Activated T-helper 1 cell treated with anti-CD3 and anti-CD28 coated beads, Interleukin-2, amount 50 U/mL, for 16 hours (primary cell): ENCODE data around the gene KRT75.
"Not testable (repeated sequence)": the region's sequence is repeated elsewhere in the genome, so short reads cannot be mapped to it uniquely, and the experiment has no call there.

Source experiments
- DNase-seq, 2 donors: peaks; one replicate each; pipeline ENCODE4 v3.0.0-alpha.2; 2020; ENCODE audit warnings: low read depth in 1 of 2, low spot score in 1 of 2

The KRT75 gene

DNA sequence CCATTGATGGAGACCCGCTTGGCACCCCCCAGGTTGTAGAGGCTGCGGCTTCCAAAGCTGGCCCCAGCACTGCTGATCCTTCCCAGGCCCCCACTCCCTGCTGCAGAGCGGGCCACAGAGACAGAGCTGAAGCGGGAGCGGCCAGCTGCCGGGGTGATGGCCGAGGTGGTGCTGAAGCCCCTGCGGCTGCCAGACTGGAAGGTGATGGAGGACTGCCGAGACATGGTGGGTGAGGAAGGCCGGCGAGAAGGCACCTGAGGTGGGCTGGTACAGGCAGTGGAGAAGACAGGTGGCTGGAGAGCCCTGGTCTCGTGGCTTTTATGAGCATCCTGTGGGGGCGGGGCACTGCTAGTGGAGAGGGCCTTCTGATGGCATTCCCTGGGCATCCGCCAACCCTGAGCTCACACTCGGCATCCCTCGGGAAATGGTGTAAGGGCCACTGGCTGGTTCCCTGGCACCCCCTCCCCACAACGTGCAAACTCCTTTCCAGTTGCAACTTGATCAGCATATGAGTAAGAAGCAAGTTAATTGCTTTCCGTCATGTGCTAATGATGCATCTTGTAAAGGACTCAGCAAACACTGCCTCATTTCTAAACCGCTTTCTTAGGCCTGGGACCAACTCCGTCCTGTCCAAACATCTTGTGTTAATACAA is at the start of gene KRT75:
Gene KRT75 (minus strand): TSS at position 291 of the 653 bp plus-strand sequence. CDS start 67 bp downstream, at position 224.
- no peak for DNase-seq

DNA sequence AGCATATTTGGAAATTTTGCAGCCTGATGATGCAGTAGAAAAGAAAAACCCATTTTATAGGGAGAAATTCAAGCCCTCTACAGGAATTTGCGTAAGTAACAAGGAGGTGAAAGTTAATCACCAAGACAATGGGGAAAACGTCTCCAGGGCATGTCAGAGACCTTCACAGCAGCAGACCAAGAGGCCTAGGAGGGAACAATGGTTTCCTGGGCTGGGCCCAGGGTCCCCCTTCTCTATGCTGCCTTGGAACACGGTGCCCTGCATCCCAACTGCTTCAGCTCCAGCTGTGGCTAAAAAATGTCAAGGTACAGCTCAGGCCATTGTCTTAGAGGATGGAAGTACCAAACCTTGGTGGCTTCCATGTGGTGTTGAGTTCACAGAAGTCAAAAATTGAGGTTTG is 45.9 kb upstream of the KRT75 start:
- DNase-seq = no peak

DNA sequence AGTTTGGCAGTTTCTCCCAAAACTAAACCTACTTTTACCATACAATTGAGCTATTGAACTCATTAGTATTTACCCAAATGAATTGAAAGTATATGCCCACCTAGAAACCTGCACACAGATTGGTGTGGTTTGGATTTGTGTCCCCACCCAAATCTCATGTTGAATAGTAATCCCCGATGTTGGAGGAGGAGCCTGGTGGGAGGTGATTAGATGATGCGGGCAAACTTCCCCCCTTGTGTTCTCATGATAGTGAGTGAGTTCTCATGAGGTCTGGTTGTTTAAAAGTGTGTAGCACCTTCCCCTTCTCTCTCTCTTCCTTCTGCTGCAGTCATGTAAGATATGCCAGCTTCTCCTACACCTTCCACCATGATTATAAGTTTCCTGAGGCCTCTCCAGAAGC is 43.5 kb upstream of the KRT75 start:
- DNase-seq = no peak

DNA sequence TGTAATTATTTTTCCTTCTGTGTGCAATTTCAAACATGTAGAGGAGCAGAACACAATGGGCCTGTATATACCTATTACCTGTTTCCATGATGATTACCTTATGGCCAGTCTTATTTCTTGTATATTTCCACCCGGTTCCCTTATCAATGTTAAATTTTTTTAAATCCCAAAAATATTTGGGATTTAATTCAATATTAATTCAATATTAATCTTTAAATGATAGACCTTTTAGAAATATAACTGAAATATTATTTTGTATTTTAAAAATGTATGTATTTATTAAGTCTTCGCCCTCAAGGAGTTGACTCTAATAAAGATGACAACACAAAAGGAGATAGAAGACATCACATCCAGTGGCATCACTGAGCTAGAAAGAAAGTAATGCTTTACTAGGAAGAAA is 40.0 kb upstream of the KRT75 start:
- no peak for DNase-seq

DNA sequence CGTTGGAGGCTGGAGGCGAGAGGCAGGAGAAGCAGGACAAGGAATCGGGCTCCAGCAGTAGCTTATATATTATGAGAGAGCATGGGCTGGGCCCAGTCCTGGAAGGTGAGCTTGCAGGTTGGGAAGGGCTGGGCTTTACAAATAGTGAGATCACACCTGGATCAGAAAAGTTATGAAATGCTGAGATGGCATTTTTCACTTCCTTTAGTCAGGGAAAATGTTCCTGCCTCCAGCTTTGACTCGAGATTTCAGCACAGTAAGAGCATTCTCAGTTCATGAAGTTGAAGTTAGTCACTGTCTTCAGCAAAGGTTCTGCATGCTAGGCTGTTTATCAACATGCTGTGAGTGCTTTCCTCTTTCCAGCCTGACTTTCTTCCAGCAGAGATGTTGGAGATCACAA is 39.6 kb upstream of the KRT75 start, which contains the start of gene KRT6C:
Gene KRT6C (minus strand): TSS at position 38 of the 400 bp plus-strand sequence. CDS start 68 bp downstream, outside the sequence.
- no peak for DNase-seq

DNA sequence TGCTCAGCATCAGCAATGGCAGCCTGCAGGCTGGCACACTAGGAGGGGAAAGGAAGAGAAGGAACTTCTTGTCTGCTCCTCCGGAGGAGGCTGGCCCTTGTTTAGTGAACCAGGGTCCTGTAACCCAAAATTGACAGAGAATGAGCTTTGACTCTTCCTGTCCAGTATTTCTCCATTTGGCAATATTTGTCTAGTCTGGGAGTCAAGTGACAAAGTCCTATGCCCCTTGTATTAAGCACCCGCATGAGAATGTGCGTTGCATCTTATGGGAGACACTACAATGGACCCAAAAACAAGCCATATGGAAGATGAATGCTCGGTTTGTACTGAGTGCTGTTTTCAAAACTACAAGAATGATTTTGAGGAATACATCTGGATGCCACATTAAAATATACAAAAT is 35.7 kb upstream of the KRT75 start:
- DNase-seq = no peak

DNA sequence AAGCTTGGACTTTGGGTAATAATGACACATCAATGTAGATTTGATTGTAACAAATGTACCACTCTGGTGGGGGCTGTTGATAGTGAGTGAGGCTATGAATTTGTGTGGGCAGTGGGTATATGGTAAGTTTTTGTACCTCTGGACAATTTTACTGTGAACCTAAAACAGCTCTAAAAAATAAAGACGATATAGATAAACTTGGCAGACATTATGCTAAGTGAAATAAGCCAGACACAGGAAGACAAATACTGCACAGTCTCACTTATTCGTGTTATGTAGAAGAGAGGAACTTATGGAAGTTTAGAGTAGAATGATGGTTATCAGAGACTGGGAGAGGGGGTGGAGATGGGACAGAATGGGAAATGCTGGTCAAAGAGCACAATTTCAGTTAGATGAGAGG is 30.7 kb upstream of the KRT75 start:
- no peak for DNase-seq

DNA sequence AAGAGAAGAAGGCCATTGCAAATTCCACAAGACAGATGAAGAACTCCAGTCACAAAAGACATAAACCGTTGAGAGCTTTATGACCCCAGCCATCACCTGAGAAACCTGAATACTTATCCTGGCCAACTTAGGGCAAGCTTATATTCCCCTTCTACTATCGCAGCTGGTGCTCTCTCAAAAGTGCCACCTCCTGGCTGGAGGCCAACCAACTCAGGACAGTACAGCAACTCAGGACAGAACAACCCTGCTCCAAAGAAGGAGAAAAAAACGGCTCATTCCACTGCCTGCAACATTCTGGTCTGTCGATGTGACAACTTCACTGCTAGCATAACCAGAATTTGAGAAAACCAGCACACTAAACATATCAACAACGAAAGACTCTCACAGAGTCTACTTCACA is 27.5 kb upstream of the KRT75 start:
- DNase-seq = no peak

DNA sequence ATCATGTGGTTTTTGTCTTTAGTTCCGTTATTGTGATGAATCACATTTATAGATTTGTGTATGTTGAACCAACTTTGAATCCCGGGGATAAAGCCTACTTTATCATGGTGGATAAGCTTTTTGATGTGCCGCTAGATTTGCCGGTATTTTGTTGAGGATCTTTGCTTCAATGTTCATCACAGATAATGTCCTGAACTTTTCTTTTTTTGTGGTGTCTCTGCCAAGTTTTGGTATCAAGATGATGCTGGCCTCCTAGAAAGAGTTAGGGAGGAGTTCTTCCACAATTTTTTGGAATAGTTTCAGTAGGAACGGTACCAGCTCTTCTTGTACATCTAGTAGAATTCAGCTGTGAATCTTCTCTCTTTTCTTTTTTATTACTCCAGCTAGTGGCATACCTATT is 24.7 kb upstream of the KRT75 start:
- no peak for DNase-seq

DNA sequence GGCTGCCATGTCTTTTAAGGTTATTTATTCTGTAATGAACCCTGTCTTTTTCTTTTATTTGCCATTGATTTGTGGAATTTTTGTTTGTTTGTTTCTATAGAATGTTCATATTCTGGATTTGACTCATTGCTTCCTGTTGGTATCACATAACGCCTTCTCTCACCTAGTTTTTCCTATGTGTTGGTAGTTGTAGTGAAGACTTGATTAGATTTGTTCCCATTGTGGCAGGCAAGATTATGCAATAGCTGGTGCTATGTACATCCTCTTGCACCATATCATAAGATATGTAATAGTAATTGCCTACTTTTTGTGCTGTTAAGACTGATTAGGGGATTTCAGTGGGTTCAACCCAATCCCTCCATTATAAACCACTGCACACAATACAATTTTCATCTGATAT is 21.6 kb upstream of the KRT75 start:
- DNase-seq = no peak

DNA sequence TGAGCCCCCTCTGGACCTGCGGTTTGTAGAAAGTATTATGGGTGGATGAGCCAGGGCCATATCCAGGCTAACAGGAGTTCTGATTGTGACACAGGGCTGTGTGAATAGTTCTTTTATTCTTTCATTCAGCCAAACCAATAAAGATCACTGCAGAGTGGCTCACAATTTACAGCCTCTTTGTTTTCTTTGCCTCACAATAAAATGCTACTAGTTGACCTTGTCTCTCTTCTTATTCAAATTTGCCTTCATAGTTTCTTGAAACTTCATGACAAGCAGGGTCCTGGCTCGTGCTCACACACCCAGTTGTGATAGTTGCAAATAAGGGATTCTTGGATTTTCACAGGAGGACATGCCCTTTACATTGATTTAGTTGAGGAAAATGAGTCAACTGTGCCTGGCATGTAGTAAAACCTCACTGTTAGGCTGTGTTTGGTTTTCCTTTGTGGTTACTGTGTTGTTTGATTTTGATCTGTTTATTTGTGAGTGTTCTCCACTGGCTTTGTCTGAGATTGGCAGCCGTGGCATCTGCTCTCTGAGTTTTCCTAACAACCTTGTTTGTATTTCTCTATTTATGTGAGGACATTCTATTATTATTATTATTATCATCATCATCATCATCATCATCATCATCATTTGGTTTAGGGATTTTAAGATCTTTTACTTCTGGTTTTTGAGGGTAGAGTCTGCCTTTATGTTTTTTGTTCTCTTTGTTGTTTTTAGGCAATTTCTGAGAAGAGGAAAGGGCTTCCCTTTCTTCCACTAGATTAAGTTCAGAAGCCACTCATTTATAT is 20.4 kb upstream of the KRT75 start:
- no peak for DNase-seq

DNA sequence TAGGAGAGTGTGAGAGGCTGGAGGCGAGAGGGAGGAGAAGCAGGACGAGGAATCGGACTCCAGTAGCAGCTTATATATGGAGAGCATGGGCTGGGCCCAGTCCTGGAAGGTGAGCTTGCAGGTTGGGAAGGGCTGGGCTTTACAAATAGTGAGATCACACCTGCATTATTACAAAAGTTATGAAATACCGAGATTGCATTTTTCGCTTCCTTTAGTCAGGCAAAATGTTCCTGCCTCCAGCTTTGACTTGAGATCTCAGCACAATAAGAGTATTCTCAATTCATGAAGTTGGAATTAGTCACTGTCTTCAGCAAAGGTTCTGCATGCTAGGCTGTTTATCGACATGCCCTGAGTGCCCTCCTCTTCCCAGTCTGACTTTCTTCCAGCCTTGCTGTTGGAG is 17.9 kb upstream of the KRT75 start, which contains the start of gene KRT6B:
Gene KRT6B (minus strand): TSS at position 46 of the 400 bp plus-strand sequence. CDS start 68 bp downstream, outside the sequence.
- DNase-seq = no peak

DNA sequence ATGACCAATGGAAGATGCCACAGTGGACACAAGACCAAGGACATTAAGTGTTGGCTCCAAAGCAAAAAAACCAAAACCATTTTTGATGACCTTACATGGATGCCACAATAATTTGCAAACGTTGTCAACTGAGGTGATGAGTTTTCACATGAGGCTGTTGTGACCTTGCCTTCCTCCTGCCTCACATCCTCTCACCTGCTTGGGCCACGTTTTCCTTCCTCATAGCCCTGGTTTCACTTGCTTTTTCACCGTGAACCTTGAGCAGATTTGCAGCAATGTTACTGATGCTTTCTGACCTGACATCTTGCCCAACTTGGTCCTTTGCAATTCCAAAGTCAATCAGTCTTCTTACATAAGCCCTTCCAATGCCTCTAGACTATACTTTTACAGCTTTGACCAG is 14.1 kb upstream of the KRT75 start:
- no peak for DNase-seq

DNA sequence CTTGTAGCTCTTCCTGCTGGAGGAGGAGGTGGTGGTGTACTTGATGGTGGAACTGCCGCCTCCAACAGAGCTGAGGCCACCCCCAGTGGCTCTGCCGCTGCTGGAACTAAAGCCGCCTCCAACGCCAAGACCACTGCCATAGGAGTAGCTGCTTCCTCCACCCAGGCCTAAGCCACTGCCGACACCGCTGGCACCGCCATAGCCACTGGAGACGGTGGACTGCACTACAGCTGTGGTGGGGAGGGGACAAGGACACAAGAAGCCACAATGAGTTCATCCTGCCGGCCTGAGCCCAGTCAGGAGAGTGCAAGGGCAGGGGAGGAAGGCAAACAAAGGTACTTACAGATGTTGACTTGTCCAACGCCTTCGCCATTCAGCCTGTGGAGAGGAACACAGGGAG is 13.0 kb upstream of the KRT75 start:
- DNase-seq = not testable (repeated sequence)

DNA sequence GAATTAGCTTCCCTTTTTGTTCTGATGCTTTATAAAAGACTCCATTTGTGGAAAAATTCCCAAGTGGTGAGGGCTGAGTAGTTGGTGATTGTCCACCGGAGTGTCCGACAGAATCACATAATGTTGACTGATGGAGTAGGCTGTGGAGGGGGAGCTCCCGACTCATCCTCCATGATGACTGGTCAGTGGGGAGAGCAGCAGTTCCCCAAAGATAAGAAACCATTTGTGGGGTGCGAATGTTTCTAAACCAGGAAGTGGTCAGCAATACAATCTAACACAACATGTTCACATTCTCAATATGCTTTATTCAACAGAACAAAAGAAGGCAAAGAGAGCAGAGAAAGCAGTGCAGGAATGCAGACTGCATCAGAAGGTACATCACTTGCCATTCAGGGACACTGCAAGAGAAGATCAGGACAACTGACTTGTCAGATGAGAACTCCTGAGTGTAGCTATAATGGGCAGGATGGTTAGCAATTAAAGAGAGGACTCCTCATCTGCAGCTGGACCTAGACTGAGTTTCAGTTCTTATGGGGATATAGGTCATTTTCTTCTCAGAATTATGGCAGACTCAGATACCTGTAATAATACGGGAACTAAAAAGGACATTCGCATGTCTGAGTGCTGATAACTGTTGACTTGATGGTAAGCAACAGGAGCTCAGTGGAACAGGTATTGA is 12.3 kb upstream of the KRT75 start:
- no peak for DNase-seq

DNA sequence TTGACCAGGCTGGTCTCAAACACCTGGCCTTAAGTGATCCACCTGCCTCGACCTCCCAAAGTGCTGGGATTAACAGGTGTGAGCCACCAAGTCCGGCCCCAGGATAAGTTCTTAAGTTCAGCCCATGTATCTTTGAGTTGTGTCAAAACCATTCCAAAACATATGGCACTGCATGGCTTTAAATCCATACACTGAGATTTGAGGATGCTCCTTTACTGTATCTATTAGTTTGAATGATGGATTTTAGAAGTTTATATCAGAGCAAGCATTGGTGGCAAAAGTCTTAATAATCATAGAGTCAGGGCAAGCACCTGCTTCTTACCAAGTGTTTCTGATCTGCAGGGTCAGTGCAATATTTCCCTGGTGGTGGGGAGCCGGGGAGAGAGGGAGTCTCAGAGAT is 11.7 kb upstream of the KRT75 start:
- no peak for DNase-seq

DNA sequence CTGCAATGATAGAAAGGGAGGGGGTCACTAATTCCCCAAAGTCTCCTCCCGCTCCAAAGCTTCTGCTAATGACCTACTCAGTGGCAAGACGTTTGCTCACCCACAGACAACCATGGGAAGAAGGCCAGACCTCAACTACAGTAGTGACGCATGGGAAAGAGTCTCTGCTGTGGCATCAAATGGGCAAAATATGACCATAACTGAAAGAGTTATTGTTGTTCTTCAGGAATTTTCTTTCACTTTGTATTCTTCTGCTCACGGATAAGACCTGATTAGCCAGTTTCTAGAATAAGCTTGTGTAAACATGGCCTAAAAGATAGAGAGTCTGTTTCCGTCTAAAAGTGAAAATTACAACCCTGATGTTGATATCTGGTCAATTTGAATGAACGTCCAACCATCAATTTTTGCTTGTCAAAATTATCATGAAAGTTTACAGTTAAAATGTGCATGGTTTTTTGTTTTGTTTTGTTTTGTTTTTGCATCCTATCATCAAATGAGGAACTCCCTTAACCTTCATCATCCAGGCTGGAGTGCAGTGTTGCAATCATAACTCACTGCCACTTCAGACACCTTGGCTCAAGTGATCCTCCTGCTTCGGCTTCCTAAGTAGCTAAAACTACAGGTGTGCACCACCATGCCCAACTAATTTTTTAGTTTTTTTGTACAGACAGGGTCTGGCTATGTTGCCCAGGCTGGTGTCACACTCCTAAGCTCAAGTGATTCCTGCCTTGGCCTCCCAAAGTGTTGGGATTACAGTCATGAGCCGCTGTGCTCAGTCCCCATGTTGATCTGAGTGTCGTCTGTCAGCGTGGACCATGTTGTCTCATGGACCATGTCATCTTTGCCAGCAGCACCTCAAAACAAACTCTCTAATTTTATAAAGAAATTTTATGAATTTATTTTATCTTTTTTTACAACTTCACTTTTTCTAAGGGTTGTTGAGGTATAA is 10.8 kb upstream of the KRT75 start:
- no peak for DNase-seq

DNA sequence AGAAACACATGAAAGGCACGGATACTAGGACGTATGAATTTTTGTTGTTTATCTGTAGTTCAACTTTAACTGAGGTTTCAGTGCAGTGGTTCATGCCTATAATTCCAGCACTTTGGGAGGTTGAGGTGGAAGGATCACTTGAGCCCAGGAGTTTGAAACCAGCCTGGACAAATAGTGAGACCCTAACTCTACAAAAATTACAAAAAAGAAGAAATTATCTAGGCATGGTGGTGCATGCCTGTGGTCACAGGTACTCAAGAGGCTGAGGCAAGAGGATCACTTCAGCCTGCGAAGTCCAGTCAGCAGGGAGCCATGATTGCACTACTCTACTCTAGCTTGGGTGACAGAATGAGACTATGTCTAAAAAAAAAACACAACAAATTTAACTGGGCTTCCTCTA is 9.8 kb upstream of the KRT75 start:
- DNase-seq = no peak

DNA sequence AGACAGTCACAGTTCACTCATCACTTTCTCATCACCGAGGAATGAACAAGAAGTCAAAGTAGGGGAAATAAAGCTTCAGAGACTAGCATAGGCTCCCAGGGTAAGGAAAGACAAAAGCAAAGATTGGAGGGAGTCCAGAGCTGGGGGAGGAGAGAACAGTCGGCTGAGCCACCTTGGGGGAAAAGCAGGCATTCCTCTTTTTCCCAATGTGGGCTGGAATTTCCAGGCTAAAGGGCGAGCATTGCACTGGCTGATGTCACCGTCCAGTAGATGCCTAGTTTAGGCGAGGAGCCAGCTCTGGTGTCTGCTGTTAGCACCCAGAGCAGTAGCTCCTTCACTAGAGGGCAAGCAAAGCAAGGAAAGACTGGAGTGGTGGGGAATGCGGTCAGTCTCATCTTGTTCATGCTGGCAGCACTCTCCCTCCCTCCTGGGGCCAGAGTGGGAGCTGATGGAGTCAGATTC is 8.5 kb upstream of the KRT75 start:
- no peak for DNase-seq

DNA sequence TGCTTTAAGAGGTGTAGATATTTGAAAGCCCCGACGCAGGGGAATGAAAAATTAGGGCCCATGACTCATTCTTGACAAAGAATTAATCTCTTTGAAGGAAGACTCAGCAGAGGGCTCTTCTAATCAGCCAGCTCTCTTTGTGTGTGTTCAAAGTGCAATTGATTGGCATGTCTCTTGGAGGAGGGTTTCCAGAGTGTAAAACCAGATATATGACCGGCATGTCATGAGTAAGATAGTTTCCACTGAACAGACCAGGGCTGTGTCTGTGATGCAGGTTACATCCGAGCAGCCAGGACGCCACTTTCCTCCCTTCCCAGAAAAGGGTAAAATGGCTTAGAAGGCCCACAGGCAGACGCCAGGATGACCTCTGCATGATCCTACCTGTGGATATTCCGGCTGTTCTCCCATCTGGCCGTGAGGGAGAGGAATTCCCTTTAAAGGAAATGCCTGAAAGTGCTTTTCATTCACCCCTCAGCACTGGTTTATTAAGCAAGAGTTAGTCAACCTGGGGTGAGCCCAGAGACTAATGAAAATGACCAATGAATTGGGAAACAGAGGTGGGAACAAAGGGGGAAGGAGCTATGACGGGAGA is 7.2 kb upstream of the KRT75 start:
- no peak for DNase-seq
